Medulla oblongata (tissue), 1 donor: ENCODE data around the gene TBX4.

ENCODE experiments used
- DNase-seq: peaks from one replicate; pipeline ENCODE4 v3.0.0-alpha.2; 2015; ENCODE audit errors: extremely low spot score

Gene TBX4

GRCh38 chr17:61454381-61455323 lies 2.4 kb downstream of the TBX4 start:
- no peak for DNase-seq

GRCh38 chr17:61455324-61456060 lies 3.3 kb downstream of the TBX4 start:
- DNase-seq, result no peak

DNA sequence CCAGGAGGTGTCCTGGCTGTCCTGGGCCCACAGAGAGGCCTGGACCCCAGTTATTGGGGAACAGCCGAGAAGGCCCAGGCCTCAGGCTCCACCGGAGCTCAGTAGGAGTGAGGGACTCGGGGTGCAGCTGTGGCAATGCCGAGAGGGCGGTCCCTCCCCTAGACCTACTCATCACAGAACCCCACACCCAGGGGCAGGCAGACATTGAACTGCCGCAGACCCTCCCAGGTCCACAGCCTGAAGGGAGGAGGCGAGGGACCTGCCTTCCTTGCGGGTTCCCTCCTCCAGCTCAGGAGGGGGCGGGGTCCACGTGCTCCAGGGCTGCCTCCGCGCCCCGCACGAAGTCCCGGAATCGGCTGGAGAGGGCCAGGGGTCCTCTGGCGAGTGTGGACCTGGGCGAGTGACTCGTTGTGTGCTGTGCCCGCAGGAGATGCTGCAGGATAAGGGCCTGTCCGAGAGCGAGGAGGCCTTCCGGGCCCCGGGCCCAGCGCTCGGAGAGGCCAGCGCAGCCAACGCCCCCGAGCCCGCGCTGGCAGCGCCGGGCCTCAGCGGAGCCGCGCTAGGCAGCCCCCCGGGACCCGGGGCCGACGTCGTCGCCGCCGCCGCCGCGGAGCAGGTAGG lies 3.9 kb downstream of the TBX4 start:
- DNase-seq, result no peak

GRCh38 chr17:61456688-61457225 lies 4.5 kb downstream of the TBX4 start:
- DNase-seq, result no peak

GRCh38 chr17:61457226-61457983 lies 5.2 kb downstream of the TBX4 start:
- DNase-seq, result no peak

DNA sequence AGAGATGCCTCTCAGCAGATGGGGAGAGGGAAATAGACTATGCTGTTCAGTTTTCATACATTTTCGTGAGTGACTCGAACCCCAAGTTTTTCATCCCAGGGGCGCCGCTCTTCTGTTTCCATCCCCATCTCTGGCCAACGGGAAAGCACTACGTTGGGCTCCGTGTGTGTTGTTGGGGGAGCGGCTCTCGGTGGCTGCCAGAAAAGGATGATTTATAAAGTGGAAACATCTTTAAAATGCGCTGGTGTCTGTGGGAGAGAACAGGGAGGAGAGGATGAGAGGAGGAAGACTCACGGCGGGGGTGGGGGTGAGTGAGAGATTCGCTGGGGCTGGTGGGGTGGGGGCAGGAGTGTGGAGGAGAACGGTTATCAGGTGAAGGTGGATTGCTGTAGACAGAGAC lies 5.8 kb downstream of the TBX4 start:
- no peak for DNase-seq

- DNase-seq, result no peak
These were observed 6.4 kb downstream of the TBX4 start for GRCh38 chr17:61458421-61459141.

- no peak for DNase-seq
These were observed 7.1 kb downstream of the TBX4 start for GRCh38 chr17:61459142-61459809.

- no peak for DNase-seq
These were observed 7.9 kb downstream of the TBX4 start for GRCh38 chr17:61459939-61460718.

DNA sequence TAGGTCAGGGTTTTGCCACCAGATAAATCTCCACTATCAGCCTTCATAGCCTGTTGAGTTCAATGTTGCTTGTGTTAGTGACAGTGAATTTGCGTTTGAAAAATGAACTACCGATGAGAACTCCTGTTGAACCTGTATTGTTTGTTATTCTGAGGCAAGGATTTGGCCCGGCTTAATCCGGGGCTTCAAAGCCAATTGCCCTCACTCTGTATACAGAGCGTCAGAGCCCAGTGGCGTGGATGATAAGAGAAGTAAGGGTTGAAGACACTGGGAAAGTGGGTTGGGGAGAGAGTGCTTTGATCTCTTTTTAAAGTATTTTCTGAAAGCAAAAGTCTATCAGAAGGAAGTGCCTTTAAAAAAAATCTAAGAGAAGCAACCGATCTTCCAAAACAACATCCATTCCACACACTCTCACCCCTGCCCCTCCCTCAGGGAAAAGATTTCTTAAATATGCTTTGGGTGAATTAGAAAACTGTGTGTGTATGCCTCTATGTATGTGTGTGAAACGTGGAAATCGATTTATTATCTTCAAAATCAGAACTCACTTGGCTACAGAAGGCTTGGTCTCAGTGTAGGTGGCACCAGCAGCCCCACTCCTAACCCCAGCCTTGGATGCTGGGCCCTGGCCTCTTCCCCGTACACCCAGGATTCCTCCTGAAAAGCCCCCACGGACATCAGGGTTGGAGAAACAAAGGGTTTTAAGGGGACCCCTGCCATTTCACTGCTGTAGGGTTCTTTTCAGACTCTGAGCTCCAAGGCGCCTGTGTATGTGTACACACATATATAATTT lies 8.8 kb downstream of the TBX4 start:
- no peak for DNase-seq

GRCh38 chr17:61461586-61461966 lies 9.4 kb downstream of the TBX4 start:
- DNase-seq, result no peak

- DNase-seq, result no peak
These were observed 9.9 kb downstream of the TBX4 start for GRCh38 chr17:61461967-61462718.

DNA sequence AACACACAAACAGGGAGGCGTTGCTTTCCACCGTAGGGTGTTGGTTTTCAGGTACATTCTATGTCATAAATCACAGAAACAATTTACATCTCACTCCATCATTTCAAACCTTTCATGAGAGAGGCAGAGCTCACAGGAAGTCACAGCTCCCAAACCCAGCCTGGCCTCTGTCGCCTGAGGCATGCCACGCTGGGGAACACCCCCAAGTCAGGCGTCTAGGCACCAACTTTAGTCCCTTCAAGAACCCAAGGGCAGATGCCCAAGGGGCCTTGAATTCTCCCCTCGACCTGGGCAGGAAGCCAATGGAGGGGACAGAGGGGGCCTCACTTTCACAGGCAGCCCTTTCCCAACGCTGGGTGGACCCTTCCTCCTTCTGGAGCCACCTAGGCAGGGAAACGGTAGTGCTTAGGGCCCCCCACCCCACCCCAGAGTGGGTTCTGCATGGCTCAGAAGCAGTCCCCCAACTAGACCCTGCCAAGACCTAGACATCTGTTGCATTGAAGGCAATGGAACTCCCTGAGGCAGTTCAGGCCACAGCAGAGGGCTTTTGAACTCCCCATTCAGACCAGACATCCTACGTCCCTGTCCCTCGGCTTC lies 10.6 kb downstream of the TBX4 start:
- DNase-seq, result no peak

GRCh38 chr17:61463316-61464129 lies 11.3 kb downstream of the TBX4 start:
- DNase-seq, result no peak

DNA sequence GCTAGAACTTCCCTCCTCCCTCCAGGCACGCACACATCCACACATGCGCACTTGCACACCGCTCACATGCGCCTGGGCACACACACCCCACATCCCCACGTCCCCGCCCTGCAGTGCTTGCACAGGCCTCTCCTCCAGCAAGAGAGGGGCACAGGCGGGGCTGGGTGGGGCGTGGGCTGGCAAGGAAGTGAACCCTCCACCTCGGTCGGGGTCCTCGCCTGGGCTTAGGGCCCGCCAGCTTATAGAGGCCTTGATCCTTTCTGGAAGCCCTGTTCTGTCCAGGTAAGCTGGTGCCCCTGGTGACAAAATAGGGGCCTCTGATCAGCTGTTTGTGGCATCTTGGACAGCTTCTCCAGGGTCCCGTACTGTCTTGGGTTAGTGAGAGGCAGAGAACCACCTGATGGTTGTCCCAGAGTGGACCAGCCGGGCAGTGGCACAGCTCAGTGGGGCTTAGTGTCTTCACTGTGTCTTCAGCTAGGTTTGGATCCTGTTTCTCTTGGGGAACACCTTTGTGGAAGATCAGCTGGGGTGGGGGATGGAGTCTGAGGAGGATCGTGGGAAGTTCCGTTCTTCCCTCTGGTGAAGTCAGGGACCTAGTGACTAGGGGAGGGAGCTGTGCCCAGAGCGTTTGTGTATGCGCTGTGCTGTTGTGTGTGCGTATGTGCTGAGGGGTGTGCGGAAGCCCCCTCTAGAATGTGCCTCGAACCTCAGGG lies 12.1 kb downstream of the TBX4 start:
- no peak for DNase-seq

DNA sequence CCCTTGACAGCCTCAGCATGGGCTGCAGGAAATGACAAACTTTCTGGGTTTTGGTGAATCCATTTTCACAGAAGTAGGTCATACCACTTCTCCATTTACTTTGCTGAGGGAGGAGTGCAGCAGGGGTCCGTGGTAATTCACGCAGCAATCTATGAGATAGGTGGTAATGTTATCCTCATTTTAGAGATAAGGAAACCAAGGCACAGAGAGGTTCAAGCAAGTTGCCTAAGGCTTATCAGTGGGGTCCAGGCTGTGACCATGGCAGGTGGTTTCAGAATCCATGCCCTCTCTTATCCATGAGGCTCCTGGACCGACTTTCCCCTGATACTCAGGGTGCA lies 12.6 kb downstream of the TBX4 start:
- no peak for DNase-seq
